GM20431 (cell line): ENCODE measurements around the gene RRAGC.

Experiments used
- in situ Hi-C: fragments of 300-500 bp; cut with MseI, MboI; formaldehyde crosslinking; loops from one replicate; pipeline ENCODE4 v1.15.0; 2020; ENCODE audit warnings: low sequenced_read_pairs; ENCODE audit not compliant: unreplicated experiment

The RRAGC gene

GRCh38 chr1:38859561-38860453, at the start of gene RRAGC:
TSS of gene RRAGC (minus strand) at chr1:38859772. CDS start at chr1:38859646, 126 bp downstream.
- in situ Hi-C loops, result no loop called here

GRCh38 chr1:38908821-38909220, 49.2 kb upstream of the RRAGC start:
- in situ Hi-C loops, result no loop called here

- in situ Hi-C loops, result no loop called here
Measured at GRCh38 chr1:38905985-38906384, 46.4 kb upstream of the RRAGC start.

GRCh38 chr1:38899560-38899959, 40.0 kb upstream of the RRAGC start:
- in situ Hi-C loops, result no loop called here

GRCh38 chr1:38898653-38899230, 39.2 kb upstream of the RRAGC start:
- in situ Hi-C loops, result no loop called here

- in situ Hi-C loops, result no loop called here
Measured at GRCh38 chr1:38896169-38896568, 36.6 kb upstream of the RRAGC start.

- in situ Hi-C loops, result no loop called here
Measured at GRCh38 chr1:38892976-38893375, 33.4 kb upstream of the RRAGC start.

GRCh38 chr1:38891753-38892152, 32.2 kb upstream of the RRAGC start:
- in situ Hi-C loops, result no loop called here

- in situ Hi-C loops, result no loop called here
Measured at GRCh38 chr1:38889589-38889988, 30.0 kb upstream of the RRAGC start.

GRCh38 chr1:38888423-38889333, 29.1 kb upstream of the RRAGC start:
- in situ Hi-C loops, result no loop called here

GRCh38 chr1:38885092-38885491, 25.5 kb upstream of the RRAGC start:
- in situ Hi-C loops, result no loop called here

- in situ Hi-C loops, result no loop called here
Measured at GRCh38 chr1:38881487-38881886, 21.9 kb upstream of the RRAGC start, which contains the start of gene GJA9. TSS of gene GJA9 (minus strand) at chr1:38881587. CDS start at chr1:38876098, 5,489 bp downstream.

- in situ Hi-C loops, result no loop called here
Measured at GRCh38 chr1:38875811-38876210, 16.2 kb upstream of the RRAGC start.

- in situ Hi-C loops, result no loop called here
Measured at GRCh38 chr1:38873027-38873969, 13.7 kb upstream of the RRAGC start, which contains the start of gene MYCBP. TSS of gene MYCBP (minus strand) at chr1:38873348. CDS start at chr1:38873305, 43 bp downstream.

- in situ Hi-C loops, result no loop called here
Measured at GRCh38 chr1:38872401-38873026, 12.9 kb upstream of the RRAGC start.

GRCh38 chr1:38870996-38871395, 11.4 kb upstream of the RRAGC start:
- in situ Hi-C loops, result no loop called here

GRCh38 chr1:38867208-38867607, 7.6 kb upstream of the RRAGC start:
- in situ Hi-C loops, result no loop called here

GRCh38 chr1:38865112-38865715, 5.6 kb upstream of the RRAGC start:
- in situ Hi-C loops, result no loop called here

GRCh38 chr1:38860454-38860795, 853 bp upstream of the RRAGC start:
- in situ Hi-C loops, result no loop called here
